Stimulated activated CD8-positive, alpha-beta memory T cell treated with anti-CD3 and anti-CD28 coated beads, Interleukin-12 subunit alpha, Interleukin-12 subunit beta, amount 100 ng/mL, for 24 hours (primary cell): ENCODE results near the gene ITIH1.
"Not testable (repeated sequence)": the region's sequence is repeated elsewhere in the genome, so short reads cannot be mapped to it uniquely, and the experiment has no call there.

Experiments
- DNase-seq: peaks from one replicate; pipeline ENCODE4 v3.0.0-alpha.2; 2020; ENCODE audit errors: extremely low read depth

Gene ITIH1

DNA sequence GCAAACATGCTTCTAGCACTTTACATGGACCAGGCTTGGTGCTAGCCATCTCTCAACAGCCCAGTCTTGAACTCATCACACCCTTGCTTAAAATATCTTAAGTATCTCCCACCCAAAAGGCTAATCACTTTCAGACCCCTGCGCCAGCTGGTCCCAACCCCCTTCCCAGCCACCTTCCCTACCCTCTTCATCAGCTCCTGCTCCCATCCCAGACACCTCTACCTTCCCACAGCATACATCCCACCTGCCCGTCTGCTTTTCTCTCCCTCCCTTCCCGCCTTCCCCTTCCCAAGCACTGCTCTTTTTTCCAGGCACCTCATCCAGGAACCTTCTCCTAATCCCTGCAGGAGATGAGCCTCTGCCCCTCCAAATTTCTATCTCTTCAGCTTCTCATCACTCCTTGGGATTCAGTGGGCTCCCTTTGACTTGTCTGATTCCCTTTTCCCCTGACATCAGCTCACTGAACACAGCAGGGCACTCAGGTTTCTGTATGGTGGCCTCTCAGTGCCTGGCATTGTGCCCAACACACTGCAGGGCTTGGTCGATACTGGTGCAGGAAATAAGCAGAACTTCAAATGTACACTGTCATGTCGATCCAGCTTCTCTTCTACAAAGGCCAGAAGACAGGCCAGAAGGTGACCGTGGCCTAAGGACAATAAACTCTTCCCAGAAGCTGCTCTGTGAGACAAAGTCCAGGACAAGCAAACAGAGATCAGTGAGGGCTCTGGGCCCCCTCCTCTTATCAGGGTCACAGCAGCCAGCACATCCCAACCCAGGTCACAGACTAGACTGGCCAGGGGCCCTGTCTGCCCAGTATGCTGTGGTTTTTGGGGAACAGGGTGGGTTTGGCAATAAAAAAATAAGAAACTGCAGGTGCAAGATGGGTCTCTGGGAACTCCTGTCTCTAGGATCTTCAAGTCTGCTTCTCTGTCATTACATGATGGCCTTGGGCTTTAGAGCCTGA is 2.2 kb upstream of the ITIH1 start:
- DNase-seq: no peak

DNA sequence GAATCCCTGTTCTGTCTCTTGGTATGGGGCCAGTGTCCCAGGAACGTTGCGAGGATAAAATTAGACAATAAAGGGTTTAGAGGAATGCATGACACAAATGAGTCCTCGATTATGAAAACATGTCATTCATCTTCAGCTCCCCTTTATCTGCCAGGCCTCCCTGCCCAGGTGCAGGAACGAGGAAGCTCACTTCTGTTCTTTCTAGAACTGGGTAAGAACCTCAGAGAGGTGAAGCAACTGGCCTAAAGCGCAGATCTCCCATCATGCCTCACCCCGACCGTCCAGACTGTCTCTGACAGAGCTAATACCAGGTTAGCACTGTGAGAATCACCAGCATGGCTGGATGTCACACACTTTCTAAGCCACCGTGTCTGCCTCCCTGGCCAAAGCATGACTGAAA is 1.5 kb upstream of the ITIH1 start:
- DNase-seq: no peak

DNA sequence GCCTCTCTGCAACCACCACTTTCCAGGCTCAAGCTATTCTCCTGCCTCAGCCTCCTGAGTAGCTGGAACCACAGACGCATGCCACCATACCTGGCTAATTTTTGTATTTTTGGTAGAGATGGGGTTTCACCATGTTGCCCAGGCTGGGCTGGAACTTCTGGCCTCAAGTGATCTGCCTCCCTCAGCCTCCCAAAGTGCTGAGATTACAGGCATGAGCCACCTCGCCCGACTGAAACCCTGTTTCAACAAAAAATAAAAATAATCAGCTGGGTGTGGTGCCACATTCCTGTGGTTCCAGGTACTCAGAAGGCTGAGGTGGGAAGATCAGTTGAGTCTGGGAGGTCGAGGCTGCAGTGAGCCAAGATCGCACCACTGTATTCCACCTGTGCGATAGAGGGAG is 913 bp upstream of the ITIH1 start:
- DNase-seq: not testable (repeated sequence)

DNA sequence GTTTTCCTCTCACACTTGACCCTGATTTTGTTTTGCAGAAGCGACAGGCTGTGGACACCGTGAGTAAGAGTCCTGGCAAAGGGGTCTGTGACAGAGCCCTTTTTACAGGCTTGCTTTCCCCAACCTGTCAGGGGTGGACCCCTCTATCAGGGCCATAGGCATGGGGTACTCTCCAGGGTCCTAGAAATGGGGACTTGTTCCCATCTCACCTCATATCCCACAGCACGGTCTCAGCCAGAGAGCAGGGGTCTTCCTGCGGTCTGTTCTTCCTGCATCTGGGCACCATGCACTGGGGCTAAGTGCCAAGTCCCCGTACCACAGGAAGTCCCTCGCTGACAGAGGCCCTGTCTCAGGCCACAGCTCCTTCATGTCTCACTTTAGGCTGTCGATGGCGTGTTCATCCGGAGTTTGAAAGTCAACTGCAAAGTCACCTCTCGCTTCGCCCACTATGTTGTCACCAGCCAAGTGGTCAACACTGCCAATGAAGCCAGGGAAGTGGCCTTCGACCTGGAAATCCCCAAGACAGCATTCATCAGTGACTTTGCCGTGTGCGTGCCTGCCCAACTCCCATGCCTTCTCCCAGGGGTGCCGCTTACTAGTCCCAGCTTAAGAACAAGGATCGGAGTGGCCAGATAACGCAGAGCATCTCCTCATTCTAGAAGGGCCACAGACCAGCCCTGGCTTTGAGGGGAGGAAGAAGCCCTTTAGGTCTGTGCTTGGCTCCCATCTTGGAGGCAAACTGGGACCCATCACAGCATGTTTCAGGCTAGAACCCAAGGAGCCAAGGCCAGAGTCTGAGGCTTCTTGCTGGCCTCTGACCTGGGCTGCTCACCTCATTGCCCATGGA is 783 bp downstream of the ITIH1 start:
- no peak for DNase-seq

DNA sequence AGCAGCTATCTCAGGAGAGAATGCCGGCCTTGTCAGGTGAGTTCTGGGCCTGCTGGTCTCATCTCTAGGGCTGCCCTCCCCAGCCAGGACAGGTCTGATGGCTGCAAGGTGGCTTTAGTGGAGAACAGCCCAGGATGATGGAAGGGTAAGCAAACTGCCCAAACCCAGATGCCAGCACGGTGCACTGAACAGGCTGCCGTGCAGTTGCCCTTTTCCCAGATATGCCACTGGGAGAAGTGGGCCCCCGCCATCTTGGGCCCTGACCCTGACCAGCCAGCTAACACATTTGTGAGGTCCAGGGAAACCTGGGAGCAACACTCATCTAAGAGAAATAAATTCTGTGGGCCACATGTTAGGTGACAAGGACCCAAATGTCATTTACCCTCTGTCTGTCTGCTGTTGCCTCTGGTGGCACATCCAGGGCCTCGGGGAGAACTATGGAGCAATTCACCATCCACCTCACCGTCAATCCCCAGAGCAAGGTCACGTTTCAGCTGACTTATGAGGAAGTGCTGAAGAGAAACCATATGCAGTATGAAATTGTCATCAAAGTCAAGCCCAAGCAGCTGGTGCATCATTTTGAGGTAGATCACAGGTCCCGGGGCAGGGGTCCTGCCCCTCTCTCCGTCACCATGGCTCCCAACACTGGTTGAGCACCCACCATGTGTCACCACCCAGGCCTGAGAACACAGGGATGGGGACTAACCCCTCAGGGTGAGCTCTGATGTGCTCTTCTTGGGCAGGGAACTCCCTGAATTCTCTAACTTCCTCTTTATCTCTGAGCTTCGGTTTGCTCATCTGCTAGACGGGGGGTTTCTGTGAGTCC is 1.8 kb downstream of the ITIH1 start:
- no peak for DNase-seq

DNA sequence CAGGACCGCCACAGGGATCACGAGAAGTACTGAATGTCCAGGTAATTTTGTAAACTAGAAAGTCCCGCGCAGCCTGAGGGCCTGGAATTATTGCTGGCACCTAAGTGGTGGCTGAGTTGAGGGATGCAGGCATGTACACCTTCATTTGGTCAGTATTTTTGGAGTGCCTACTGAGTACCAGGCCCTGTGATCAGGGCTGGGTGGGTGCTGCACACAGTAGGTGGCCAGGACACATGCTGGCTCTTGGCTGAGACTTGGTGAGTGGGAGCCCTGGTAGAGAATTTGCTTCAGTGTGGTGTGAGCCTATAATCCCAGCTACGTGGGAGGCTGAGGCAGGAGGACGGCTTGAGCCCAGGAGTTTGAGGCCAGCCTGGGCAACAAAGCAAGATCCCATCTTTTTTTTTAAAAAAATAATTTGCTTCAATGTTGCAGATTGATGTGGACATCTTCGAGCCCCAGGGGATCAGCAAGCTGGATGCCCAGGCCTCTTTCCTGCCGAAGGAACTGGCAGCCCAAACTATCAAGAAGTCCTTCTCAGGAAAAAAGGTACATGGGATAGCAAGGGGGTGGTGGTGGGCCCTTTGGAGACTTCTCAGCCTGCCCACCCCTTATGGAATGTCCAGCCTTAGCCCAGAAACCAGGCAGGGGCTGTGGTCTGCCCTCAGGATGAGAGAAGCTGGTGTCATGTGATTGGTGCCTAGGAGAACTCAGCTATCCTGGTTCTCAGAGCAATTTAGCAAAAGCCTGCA is 2.6 kb downstream of the ITIH1 start:
- no peak for DNase-seq

DNA sequence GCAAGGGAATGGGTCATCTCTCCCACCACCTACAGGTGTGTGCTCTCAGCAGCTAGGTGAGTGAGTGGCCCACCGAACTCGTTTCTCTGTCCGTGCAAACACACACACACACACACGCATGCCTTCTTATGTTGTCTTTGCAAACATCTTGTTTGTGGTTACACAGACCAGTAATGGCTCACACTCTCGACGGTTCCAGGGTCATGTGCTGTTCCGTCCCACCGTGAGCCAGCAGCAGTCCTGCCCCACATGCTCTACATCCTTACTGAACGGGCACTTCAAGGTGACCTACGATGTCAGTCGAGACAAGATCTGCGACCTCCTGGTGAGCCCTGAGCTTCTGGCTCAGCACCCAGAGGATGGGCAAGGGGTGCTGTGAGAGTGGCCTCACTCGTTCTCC is 4.3 kb downstream of the ITIH1 start:
- no peak for DNase-seq

DNA sequence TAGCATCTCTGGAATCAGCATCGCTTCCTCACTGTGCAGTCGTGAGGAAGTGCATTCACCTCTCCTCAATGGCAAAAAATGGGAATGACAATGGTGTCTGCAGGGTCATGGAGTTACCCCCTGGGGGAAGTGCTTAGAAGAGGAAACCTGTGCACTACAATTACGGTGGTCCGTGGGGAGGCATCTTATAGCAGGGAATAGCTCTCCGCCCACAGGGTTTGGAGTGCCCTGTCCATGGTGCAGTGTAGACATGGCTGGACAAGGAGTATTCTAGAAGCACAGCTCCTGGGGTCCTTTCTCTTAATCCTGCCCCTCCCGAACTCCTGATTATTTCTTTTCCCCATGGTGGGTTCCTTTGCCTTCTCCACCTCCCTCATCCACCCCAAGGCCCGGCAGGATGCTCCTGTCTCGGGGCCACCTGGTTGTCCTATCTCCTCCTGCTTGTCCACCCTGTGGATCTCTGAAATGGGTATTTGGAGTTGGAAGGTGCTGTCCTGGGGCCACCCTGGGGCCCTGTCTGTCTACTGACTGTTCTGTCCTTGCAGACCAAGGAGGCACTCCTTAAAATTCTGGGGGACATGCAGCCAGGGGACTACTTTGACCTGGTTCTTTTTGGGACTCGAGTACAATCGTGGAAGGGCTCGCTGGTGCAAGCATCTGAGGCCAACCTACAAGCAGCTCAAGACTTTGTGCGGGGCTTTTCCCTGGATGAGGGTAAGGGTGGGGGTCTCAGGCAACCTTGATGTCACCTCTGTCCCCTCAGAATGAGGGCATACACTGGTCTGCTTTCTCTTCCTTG is 5.2 kb downstream of the ITIH1 start:
- no peak for DNase-seq

DNA sequence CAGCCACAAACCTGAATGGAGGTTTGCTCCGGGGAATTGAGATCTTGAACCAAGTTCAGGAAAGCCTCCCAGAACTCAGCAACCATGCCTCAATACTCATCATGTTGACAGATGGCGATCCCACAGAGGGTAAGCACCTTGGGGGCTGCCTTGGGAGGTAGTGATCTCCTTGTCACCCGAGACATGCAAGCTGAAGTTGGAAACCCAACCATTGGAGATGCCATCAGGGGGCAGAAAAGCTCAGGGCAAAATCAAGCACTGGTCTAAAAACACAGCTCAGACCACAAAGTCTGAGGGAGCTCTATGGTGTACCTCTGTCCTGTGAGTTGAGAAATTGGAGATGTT is 5.8 kb downstream of the ITIH1 start:
- DNase-seq: no peak

DNA sequence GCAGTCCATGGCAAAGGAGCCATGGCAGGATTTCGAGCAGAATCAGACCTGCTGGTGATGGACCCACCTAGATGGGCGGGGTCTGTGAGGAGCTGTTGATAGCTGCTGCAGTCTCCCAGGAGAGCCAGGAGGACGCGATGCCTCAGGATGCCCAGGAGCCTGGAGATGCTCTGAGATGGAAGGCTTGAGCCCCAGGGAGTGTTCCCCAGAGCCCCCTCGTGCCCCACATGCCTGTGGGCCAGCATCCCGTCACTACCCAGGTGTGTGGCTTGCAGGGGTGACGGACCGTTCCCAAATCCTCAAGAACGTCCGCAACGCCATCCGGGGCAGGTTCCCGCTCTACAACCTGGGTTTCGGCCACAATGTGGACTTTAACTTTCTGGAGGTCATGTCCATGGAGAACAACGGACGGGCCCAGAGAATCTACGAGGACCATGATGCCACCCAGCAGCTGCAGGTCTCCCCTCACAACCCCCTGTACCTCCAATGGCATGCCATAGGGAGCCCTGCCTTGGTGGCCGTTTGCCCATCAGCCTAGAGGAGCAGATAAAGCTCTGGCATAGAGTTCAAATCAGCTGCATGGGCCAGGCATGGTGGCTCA is 6.7 kb downstream of the ITIH1 start:
- no peak for DNase-seq

DNA sequence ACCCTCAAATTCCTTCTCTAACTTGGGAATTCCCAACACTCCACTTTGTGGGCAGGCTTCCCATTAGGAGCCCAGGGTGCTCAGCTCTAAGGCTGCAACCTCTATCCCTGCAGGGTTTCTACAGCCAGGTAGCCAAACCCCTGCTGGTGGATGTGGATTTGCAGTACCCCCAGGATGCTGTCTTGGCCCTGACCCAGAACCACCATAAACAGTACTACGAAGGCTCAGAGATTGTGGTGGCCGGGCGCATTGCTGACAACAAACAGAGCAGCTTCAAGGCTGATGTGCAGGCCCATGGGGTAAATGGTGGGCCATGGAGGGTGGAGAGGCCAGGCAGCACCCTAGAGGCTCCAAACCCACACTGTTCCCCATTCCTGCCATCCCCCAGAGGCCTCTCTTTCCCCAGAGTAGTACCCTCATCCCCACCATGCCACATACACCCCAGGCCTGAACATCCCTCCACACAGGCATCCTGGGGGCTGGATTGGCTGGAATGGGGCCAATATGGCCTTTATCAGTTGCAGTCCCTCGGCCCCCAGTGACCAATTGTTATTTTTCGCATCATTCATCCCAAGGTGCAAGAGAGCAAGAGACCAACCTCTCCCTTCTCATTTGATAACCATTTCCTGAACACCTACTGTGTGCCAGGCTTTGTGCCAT is 7.7 kb downstream of the ITIH1 start:
- DNase-seq: no peak

DNA sequence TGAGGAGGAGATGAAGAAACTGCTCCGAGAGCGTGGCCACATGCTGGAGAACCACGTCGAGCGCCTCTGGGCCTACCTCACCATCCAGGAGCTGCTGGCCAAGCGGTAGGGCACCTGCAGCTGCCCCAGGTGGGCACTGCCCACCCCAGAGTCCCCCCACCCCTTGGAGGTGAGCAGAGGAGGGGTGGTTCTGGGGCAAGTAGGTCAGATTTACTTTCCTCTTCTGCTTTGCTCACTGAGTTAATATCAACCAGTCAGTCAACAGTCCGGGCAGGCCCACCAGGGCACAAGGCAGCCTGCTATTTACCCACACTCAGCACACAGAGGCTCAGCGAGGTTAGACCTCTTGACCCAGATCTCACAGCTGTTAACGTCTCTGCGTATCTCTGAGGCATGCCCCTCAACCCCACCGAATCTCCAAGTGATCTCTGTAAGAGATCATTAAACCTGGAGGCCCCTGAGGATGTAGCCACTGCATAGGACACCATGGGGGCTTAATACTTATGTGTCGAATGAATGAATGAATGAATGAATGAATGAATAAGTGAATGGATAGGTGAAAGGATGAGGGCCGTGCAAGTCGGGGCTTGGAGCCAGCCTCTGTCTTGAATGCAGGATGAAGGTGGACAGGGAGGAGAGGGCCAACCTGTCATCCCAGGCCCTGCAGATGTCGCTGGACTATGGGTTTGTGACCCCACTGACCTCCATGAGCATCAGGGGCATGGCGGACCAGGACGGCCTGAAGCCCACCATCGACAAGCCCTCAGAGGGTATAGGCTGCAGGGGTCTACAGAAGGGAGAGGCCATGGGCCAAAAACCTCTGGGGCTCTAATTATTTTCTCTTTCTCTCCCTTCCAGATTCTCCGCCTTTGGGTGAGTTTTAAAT is 9.2 kb downstream of the ITIH1 start:
- no peak for DNase-seq

DNA sequence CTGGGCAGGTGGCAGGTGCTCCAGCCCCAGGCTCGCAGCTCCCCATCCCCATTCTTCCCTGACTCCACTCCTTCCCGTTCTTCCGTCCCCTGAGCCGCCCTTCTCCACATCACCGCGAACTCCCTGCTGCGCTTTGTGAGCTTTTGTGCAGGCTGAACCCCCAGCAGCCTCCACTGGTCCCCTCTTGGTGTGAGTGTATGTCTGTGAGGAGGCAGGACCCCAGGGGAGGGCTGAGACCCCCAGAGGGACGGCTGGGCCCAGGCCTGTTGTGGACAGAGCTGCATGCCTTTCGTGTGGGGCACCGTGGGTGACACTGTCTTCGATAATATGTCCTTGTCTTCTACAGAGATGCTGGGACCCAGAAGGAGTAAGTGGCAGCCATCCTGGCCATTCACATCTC is 9.8 kb downstream of the ITIH1 start:
- no peak for DNase-seq

DNA sequence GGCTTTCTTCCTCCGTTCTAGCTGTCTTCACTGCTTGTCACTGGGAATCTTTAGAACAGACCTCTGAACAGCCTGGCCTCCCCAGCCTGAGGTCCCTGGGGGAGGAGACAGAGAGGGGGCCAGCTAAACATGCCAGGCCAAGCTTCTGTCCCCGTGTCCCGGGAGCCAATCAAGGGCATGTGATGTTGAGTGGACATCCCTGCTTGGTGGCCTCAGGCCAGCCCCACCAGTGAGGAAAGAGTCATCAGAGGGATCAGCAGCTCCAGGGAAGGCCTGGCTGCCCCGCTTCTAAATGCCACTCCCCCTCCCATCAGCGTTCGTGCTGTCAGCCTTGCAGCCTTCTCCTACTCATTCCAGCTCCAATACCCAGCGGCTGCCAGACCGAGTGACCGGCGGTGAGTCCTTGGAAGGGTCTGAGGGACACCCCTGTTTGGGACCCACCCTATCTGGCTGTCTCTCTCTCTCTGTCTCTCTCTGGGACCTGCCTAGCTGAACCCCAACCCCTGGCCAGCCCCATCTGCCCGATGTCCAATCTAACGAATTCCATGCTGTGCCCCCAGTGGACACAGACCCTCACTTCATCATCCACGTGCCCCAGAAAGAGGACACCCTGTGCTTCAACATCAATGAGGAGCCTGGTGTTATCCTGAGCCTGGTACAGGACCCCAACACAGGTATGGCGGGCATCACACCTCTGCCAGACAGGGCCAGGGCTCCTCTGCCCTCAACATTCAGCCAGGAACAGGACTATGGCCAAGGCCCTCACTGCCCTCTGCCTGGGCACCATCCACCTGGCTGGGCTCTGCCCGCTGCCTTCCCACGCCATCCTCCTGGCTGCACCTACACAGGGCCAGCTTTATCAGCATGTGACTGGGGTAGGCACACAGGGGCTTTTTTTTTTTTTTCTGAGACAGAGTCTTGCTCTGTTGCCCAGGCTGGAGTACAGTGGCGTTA is 10.6 kb downstream of the ITIH1 start:
- DNase-seq: no peak

DNA sequence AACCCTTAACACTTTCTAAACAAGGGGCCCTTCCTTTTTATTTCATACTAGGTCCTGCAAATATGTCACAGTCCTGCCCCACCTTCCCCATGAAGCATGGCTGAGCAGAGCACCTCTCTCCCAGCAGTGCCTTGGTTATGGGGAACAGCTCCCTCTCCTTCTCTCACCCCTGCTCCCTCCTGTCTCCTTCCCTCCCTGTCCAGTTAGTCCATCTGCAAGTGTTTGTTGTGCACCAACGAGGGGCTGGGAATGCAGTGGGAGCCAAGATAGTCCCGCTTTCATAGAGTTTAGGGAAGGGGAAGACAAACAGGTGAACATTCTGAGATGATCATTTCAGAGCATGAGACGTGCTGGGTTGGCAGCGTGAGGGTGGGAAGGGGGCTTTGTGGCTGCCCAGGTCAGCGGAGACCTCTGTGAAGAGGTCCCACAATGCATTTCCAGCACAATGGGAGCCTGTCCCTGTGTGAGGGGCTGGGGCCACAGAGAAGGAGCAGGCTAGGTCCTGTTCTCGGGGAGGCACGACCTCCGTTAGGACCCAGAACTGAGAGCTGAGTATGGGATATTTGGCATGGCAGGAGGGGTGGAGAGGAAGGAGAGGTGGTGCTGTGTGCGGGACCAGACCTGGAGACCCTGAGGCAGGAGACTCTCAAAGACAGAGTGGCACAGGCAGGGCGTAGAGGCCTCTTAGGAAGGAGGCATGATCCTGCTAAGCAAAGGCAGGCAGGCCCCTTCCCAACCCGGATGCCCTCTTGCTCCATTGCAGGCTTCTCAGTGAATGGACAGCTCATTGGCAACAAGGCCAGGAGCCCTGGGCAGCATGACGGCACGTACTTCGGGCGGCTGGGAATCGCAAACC is 11.7 kb downstream of the ITIH1 start:
- DNase-seq: no peak

DNA sequence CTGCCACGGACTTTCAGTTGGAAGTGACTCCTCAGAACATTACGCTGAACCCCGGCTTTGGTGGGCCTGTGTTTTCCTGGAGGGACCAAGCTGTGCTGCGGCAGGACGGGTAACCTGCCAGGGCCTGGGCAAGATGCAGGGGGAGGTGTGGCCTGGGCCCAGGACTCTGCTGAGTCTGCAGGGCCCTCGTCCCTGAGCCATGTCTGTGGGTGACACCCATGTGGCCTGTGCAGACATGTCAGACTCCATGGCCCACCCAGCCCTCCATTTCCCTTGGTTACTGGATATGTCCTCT is 12.3 kb downstream of the ITIH1 start:
- DNase-seq: no peak

DNA sequence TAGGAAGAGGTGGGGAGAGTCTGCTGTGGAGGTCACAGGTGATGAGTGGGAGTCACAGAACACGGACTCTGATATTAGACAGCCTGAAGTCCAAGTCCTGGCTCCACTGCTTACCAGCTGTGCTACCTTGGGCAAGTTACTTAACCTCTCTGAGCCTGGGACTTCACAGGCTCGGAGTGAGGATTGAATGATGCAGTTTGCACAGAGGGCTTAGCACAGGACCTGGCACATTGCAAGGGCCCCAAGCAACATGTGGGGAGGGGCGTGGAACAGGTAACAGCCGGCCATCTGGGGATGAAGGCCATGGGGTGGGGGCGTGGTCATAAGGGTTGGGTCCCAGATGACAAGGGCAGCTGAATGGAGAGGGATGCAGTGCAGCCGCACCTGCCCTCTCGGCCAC is 12.9 kb downstream of the ITIH1 start:
- no peak for DNase-seq
